ENCODE data around the gene ZFP36L2. TPM values are rescaled to one million over a fixed set of nuclear protein-coding genes. Genes with fewer than 3 reads are reported as not detected.

ZFP36L2 gene
- total and polyA plus RNA-seq, 12 donors = 8.4 to 333 (median 107) TPM

- intact Hi-C loops (cut with DNase I) = no loop called here
- H3K27me3 ChIP-seq = no peaks in the 10 kb centered on the region
- no peak for DNase-seq
- no peaks in the 10 kb centered on the region for H3K9me3 ChIP-seq (replicated peaks in 1 of 3)
- peaks cover 21 to 50% of the 10 kb centered on the region in 2 donors for H3K4me1 ChIP-seq (replicated peaks in 1 of 2)
- TF ChIP-seq CTCF (IDR thresholded peaks at IDR 0.05) (no peak), POLR2A (IDR thresholded peaks at IDR 0.05) (no peak)
- peak overlapping the region in 2 of 5 donors; percentile 13 to 44 for H3K27ac ChIP-seq
- no peak overlapping the region for H3K4me3 ChIP-seq
- 68 to 80% (median 77%) methylated on average over 9 of the region's 9 CpGs for WGBS, 4 donors
- H3K36me3 ChIP-seq (replicated peaks in 1 of 2) = no peaks in the 10 kb centered on the region
These were observed 39.0 kb upstream of the ZFP36L2 start for GRCh38 chr2:43265421-43265820.

- 57 to 69% (median 67%) methylated on average over 5 of the region's 5 CpGs for WGBS, 4 donors
- no peak for TF ChIP-seq CTCF (IDR thresholded peaks at IDR 0.05)
- no peak for TF ChIP-seq POLR2A (IDR thresholded peaks at IDR 0.05)
- no peak overlapping the region for H3K4me3 ChIP-seq
- DNase-seq = no peak
- peaks cover 20 to 46% of the 10 kb centered on the region in 2 donors for H3K4me1 ChIP-seq (replicated peaks in 1 of 2)
- H3K36me3 ChIP-seq (replicated peaks in 1 of 2) = no peaks in the 10 kb centered on the region
- H3K27me3 ChIP-seq = no peaks in the 10 kb centered on the region
- H3K9me3 ChIP-seq (replicated peaks in 1 of 3) = no peaks in the 10 kb centered on the region
- intact Hi-C loops (cut with DNase I) = no loop called here
- H3K27ac ChIP-seq = peak overlapping the region in 2 of 5 donors; percentile 13 to 44
These were observed 38.6 kb upstream of the ZFP36L2 start for GRCh38 chr2:43265001-43265400.

- Histone ChIP-seq H3K4me3 (no peak overlapping the region), H3K27ac (no peak overlapping the region), H3K27me3 (no peaks in the 10 kb centered on the region), H3K4me1 (replicated peaks in 1 of 2) (peaks cover 9 to 35% of the 10 kb centered on the region in 2 donors), H3K9me3 (replicated peaks in 1 of 3) (no peaks in the 10 kb centered on the region), H3K36me3 (replicated peaks in 1 of 2) (no peaks in the 10 kb centered on the region)
- DNase-seq = no peak
- TF ChIP-seq CTCF (IDR thresholded peaks at IDR 0.05) = no peak
- no peak for TF ChIP-seq POLR2A (IDR thresholded peaks at IDR 0.05)
- intact Hi-C loops (cut with DNase I) = no loop called here
- 72 to 91% (median 88%) methylated on average over 6 of the region's 6 CpGs for WGBS, 4 donors
These were observed 36.5 kb upstream of the ZFP36L2 start for GRCh38 chr2:43262951-43263350.

- H3K4me1 ChIP-seq (replicated peaks in 1 of 2) = peaks cover 15 to 35% of the 10 kb centered on the region in 2 donors
- H3K27ac ChIP-seq = no peak overlapping the region
- H3K36me3 ChIP-seq (replicated peaks in 1 of 2) = no peaks in the 10 kb centered on the region
- no peak overlapping the region for H3K4me3 ChIP-seq
- DNase-seq = no peak
- no peaks in the 10 kb centered on the region for H3K9me3 ChIP-seq (replicated peaks in 1 of 3)
- TF ChIP-seq POLR2A (IDR thresholded peaks at IDR 0.05) (no peak), CTCF (IDR thresholded peaks at IDR 0.05) (no peak)
- WGBS, 4 donors = 89 to 97% (median 93%) methylated on average over 1 of the region's 1 CpG
- intact Hi-C loops (cut with DNase I) = no loop called here
- no peaks in the 10 kb centered on the region for H3K27me3 ChIP-seq
These were observed 35.8 kb upstream of the ZFP36L2 start for GRCh38 chr2:43262239-43262638.
